HG02840 (cell line): ENCODE results near the gene HES2.
"Not testable (repeated sequence)": the region's sequence is repeated elsewhere in the genome, so short reads cannot be mapped to it uniquely, and the experiment has no call there.

ENCODE experiments used
- ATAC-seq: cut with Tn5 transposase; IDR thresholded peaks from one replicate; pipeline ENCODE4 v1.9.1; 2021; ENCODE audit warnings: mild to moderate bottlenecking, moderate library complexity, moderate number of reproducible peaks; ENCODE audit not compliant: unreplicated experiment, low FRiP score

The HES2 gene

DNA sequence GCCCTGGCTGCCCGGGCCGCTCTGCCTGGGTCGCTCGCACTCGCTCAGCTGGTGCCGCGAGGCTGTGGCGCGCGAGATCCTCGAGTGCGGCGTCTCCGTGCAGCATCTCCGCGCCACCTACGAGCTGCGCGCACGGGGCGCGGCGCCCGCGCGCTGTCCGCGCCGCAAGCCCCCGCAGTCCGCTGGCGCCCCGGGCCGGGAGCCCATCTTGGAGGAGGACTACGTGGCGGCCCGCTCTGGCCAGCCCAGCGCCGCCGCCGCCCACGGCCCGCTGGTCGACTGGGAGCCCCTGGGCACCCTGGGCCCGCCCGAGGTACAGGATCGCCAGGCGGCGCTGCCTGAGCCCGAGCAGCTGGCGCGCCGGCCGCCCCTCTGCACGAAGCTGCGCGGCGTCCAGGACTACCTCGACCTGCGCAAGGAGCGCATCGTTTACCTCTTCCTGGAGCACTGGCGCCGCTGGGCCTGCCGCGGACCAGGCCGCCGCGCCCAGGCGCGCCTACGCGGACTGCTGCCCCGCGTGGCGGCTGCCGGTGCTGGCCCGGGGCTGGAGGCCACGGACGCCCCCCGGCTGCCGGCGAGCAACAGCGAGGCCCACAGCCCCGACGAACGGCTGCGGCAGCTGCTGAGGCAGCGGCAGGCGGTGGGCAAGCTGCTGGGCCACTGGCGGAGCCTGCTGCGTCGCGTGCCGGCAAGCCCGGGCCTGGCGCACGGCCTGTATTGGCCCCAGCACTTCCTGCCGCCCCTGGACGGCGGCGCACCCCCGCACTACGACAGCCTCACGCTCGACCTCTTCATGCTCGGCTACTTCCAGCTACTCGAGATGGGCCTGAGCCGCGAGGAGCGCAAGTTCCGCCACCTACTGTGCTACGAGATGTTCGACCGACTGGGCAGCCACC lies 35.4 kb upstream of the HES2 start:
- no peak for ATAC-seq

DNA sequence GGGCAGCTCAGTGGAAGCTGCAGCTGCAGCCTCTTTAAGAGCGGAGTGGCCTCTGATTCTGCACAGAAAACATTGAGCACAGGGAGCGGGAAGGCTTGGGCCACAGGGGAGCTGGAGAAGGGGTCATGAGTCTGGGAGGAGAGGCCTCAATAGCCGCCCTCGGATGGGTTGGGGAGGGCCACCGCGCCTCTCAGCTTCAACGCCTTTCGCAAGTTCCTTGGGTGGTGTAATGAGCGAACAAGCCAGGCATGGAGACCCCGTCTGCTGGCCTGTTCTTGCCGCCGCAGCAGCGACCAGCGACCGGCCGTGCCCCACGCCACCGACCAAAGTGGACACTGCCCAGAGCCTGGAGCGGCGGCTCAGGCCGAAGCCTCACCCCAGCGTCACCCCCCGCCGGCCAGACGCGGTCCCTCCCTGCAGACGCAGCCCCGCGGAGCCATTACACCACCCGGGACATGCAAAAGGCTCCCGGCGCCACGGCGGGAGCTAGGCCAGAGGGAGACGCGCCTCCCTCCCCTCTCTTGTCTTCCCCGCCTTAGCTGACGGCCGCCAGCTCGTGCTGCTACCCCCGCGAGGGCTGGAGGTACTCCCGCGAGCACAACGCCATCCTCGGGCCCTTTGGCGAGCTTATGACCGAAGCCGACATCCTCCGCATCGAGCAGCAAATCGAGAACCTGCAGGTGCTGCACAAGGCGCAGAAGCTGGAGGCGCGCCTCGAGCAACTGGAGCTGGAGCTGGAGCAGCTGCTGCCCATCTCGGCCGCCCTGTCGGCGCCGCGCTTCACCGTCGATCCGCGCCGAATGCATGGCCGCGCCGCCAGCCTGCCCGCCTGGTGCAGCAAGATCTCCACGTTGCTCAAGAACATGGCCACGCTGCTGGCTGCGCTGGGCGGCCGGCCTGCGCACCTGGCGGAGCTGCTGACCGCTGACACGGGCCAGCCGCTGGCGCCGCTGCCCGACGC lies 34.5 kb upstream of the HES2 start:
- not testable (repeated sequence) for ATAC-seq

DNA sequence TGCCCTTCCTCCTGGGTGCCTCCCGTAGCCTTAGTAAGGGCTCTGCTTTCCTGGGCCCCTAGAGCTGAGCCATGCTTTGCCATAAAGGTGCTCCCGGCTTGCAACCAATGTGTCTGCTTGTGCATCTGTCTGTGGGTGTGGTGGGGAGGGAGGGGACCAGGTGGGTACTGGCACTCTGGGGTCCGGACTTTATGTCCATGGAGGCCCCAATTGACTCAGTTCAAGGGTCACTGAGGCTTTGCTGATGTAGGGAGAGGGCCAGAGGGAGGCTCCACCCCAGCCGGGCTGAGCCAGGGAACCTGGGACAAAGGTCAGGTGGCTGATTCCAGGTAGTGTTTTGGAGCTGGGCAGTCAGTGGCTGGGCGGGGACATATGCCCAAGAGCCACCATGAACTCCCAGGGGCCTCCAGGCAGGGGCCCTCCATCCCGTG lies 31.2 kb upstream of the HES2 start:
- ATAC-seq: no peak

DNA sequence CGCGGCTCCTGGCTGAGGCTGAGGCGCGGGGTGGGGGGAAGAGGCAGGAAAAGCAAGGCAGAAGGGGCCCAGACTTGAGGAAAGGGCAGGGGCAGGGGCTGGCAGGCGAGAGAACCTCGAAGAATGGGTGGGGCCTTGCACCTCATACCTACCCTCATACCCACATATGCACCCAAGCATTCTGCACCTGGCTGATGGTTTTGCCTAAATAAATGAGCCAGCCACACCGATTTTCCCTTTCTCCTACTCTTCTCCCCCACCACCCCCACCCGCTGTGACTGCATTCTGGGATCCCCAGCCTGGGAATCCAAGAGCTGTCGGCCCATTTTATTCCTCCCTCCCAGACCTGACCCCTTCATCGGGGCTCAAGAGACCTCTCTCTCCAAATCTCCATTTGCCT lies 30.8 kb upstream of the HES2 start:
- not testable (repeated sequence) for ATAC-seq

DNA sequence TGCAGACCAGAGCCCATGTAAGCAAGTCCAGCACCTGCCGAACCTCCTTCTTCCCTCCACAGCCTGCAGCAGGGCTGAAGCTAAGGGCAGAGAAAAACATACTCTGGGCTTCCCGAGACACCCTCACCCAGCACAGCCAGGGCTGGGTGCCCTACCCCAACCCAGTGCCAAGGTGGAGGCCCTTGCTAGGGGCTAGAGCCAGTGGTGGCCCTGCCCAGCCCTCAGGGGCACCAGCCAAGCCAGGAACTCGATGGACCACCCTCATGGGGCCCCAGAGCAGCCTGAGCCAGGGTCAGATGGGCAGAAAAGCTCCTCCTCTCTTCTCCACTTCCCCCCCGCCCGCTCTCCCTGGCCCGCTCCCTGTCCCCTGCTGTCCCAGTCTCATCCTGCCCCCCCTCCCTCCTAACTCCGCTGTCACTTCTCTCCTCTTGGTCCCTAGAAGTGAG lies 30.3 kb upstream of the HES2 start:
- ATAC-seq: no peak

DNA sequence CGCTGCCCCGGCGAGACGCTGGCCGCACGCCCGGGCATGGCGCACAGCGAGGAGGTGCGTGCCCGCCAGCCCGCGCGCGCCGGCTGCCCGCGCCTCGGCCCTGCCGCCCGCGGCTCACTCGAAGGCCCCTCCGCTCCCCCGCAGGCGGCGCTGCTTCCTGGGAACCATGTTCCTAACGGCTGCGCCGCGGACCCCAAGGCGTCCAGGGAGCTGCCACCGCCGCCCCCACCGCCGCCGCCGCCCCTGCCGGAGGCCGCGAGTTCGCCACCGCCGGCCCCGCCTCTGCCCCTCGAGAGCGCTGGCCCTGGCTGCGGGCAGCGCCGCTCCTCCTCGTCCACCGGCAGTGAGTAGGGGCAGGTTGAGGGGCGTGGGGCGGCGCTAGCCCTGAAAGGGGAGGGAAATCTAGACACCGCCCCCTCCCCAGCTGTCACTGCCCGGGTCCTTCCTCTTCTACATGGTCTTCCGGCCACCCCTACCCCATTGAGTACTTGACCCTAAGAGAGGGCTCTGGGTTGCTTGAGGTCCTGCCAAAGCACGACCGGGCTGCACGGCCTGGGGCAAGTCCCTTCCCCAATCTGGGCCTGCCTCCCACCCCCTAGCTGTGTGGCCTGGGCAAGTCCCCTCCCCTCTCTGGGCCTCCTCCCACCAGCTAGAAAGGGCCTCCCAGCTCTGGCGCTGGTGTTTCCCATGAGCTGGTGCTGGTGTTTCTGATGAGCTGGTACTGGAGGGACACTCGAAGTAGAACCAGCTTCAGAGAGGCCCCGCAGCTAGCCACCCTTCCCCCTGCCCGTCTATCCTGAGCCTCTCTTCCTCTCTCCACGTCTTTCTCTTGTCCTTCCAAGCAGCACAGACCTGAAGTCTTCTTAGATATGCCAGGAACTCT lies 29.3 kb upstream of the HES2 start:
- no peak for ATAC-seq

DNA sequence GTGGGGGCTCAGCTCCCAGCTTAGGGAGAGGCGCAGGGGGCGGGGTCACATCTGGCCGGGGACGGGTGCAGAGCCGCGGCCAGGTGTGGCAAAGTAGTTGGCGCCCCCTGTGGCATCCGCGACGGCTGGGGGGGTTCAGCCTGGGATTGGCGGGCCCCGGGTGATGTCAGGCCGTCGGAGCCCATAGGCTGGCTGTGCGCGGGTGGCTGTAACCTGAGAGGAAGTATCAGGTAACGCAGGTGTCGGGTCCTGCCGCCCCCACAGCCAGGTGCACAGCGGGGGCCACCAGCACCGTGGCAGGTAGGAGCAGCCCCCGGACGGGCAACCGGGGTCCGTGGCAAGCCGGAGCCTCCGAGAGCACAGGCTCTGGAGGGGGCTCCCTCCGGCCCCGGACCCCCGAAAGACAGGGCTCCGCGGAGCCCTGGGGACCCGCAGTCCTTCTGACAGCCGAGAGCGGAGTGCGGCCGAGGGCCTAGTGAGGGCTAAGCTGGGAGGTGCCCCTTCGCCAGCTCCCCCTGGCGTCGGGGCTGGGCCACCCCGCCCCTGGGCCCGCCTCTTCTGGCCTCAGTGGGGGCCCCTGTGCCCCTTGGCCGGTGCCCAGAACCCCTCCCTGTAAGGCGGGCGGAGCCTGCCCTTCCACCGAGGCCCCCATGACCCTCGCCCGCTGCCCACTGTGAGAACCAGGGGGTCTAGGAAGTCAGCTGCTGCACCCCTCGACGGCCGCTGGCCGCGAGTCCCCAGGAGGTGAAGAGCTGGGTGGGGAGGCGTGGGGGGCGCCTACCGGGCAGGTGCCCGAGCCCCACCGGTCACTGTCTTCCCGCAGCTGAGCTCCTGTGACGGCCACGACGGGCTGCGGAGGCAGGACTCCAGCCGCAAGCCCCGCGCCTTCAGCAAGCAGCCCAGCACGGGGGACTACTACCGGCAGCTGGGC lies 28.4 kb upstream of the HES2 start:
- ATAC-seq: no peak

DNA sequence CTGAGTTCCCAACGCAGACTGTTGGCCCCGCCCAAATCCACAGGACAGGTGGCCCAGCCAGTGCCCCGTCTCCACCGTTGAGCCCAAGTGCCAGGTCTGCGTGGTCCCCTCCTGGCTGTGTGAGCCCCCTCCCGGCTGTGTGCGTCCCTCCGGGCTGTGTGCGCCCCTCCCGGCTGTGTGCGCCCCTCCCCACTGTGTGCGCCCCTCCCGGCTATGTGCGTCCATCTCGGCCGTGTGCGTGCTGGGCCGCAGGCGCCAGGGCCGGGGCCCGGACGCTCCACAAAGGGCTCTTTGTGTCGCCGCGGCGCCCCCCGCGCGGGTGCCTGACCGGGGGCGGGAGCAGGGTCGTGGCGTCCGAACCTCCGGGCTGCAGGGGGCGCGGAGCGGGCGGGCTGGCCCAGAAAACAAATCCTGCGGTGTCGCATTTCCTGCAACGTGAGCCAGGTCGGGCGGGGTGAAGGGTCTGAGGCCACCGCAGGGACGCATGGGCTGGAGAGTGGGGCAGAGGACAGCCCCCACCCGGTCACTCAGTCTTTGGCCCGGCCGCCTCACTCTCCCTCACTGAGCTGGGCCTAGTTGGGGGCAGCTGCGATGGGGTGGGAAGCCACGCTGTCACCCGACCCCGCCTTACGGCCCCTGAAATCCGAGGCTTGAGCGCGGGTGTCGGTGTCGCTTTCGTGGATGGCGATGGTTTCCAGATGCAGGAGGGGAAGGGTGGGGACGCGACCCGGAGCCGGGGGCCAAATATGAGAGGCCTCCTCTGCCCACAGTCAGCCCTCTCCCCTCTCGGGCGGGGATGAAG lies 27.5 kb upstream of the HES2 start:
- no peak for ATAC-seq

DNA sequence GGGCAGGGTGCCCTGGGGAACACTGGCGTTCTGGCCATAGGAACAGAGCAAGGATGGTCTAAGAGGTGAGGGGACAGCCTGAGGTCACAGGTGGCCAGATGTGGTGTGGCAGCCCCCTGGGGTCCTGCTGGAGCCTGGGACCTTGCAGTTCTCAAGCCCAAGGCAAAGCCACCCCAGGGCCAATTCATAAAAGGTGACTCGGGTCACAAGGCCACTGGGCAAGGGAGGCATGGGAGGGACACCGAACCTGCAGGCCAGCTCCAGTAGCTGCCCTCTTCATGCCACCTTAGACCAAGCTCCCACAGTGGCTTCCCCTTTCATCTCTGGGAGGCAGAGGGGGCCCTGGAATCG lies 26.9 kb upstream of the HES2 start:
- no peak for ATAC-seq

DNA sequence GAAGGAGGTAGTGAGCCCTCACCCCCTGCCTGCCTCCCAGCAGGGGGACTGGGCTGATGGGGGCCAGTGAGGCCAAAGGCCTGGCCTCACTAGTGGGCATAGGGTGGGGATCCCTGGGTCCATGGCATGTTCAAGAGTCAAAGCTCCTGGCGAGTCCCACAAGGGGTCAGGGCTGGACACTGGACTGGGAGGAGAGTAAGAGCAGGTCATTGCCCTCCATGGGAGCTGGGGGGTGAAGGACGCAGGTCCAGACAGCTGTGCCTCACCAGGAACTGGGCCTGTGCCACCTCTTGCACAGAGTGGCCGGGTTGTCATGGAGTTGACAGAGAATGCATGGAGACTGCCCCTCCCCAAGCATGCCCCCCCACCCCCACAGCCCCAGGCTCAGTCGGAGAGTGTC lies 26.2 kb upstream of the HES2 start:
- ATAC-seq: not testable (repeated sequence)

DNA sequence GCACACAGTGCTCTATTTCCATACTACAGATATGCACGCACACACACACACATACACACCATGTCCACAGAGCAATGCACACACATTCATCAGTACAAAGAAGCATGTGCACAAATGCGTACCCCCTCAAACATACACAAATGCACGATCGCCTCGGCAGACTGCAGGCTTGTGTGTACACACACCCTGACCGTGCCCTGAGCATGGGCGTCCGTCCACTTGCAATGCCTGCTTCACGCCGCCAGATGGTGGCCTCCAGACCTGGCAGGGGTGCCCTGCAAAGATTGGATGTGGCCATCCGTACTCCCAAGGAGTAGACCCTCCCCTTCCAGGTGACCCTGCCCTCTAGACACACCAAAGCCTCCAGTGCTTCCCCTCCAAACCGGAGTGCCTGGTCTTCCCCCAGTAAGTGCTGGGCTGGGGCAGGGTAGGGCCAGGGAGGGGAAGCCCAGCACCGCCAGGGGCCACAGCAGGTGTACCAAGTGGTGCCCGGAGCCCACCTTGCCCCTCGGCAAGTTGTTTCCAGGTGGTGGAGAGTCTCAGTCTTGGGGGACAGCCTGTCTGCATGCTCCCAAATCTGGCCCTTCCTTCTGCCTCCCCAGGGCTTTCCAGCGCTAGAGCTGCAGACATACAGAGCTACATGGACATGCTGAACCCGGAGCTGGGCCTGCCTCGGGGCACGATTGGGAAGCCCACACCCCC lies 25.5 kb upstream of the HES2 start:
- no peak for ATAC-seq

DNA sequence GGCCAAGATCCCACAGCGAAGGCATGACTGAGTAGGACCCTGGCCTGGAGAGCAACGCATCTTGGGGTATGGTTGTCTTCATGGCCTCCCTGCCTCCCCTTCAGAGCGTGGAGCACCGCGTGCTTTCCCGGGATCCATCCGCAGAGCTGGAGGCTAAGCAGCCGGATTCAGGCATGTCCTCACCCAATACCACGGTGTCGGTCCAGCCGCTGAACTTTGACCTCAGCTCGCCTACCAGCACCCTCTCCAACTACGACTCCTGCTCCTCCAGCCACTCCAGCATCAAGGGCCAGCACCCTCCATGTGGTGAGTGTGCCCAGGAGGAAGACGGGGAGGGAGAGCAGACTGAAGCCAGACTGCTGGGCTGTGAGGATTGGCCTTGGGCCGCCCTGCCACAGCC lies 24.7 kb upstream of the HES2 start:
- ATAC-seq: no peak

DNA sequence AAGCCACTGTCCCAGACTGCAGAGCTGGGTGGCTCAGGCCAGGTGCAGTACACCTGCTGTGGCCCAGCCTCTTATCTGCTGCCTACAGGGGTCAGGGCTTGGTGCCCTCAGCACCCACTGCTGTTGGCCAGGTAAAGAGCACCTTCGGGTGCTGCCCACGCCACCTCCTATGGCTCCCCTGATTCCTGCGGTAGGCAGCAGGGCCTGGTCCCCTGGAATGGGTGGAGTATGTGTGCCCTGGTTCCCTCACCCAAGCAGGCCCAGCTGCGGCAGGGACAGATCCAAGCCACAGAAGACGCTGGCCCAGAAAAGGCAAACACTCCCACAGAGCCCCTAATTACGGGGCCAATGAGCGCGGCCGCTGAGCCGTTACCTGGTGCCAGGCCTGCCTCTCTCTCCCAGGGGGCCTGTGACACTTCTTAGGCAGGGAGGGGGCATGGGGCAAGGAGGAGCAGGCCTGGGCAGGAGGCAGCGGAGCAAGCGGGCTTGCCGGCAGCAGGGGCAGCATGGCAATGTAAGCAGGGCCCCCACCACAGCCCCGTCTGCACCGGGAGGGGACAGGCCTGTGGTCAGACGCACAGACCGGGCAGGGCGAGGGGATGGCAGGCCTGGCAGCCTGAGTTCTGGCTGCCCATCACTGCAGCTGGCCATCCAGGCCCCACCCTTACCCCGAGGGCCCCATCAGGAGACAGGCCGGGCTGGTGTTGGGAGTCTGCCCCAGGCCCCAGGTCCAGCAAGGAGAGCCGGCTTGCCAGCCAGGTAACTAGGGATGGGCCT lies 23.8 kb upstream of the HES2 start:
- ATAC-seq: no peak

DNA sequence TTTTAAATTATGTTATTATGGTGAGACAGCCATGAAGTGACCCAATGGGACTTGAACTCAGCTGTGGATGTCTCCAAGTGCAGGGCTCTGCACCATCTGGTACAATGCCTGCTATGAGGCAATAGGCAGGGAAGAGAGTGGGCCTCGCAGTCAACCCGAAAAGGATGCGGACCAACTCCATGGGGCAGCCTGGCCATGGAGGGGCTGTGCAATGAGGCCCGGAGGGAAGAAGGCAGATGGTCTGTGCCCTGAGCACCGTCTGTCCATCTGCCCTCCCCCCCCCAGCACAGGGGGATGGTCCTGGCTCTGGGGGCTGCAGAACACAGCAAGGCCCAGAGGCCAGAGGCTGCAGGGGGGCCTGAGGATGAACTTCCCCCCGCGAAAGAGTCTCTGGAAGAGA lies 21.9 kb upstream of the HES2 start:
- no peak for ATAC-seq

DNA sequence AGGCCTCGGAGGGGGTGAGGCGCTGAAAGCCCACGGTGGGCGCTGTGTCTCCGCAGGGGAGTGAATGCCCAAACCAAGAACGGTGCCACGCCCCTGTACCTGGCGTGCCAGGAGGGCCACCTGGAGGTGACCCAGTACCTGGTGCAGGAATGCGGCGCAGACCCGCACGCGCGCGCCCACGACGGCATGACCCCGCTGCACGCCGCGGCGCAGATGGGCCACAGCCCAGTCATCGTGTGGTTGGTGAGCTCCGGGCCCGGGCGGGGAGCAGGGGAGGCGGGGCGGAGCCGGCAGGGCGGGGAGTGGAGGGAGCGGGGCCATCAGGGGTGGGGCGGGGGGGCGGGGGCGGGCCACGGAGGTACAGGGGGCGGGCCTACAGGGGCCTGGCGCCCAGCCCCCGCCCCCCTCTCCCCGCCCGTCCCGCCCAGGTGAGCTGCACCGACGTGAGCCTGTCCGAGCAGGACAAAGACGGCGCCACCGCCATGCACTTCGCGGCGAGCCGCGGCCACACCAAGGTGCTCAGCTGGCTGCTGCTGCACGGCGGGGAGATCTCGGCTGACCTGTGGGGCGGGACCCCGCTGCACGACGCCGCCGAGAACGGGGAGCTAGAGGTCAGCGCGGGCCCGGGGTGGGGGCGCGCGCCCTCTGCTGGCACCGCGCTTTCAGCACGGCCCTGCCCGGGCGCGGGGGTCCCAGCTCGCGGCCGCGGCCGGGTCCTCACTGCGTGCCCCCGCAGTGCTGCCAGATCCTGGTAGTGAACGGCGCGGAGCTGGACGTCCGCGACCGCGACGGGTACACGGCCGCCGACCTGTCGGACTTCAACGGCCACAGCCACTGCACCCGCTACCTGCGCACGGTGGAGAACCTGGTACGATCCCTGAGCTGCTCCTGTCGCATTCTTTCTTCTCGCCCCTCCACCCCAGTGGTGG lies 20.7 kb upstream of the HES2 start:
- no peak for ATAC-seq

DNA sequence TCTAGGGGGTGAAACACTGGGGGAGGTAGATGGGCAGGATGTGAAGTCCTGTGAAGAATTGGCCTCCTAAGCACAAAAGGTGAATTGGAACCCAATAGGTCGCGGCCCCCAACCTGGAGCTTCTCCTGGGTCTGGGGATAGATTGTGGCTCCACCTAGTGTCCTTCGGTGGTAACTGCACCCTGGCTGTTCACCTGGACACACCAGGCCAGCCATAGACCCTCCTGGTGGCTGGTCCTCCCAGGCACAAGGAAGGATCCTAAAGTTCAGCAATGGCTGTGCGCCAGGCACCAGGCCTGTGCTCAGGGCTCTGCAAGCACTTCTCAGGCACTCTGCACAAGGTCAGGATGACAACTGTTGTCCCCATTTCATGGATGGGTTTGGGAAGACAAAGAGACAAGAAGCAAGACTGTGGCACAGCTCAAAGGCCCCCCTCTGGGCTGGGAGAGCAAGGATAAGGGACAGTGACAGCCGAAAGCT lies 18.4 kb upstream of the HES2 start:
- no peak for ATAC-seq
